Nephron progenitor cell (in vitro differentiated cells): ENCODE results near the gene ADD2.

Experiments
- DNase-seq: peaks from one replicate; pipeline ENCODE4 v3.0.0; 2021
- H3K27ac Mint-ChIP-seq: 2 replicates; pipeline ENCODE4 v1.8.0; 2021; ENCODE audit warnings: mild to moderate bottlenecking, moderate library complexity, mixed read lengths
- H3K27me3 Mint-ChIP-seq: 2 replicates; pipeline ENCODE4 v1.8.0; 2021; ENCODE audit warnings: mild to moderate bottlenecking, low read depth, mixed read lengths; ENCODE audit not compliant: poor library complexity
- H3K36me3 Mint-ChIP-seq: 2 replicates; pipeline ENCODE4 v1.8.0; 2021; ENCODE audit warnings: low read depth, mixed read lengths
- H3K4me1 Mint-ChIP-seq: 2 replicates; pipeline ENCODE4 v1.8.0; 2021; ENCODE audit warnings: mixed read lengths
- H3K4me3 Mint-ChIP-seq: 2 replicates; pipeline ENCODE4 v1.8.0; 2021; ENCODE audit warnings: mild to moderate bottlenecking, moderate library complexity, mixed read lengths
- H3K9me3 Mint-ChIP-seq: 2 replicates; pipeline ENCODE4 v1.8.0; 2021; ENCODE audit warnings: mild to moderate bottlenecking, moderate library complexity, mixed read lengths
- TF ChIP-seq, protein P1 (sequence below): fragments of 200-600 bp; sonication (generic); IDR thresholded peaks from 2 replicates; pipeline ENCODE4 v1.5.0; 2021; ENCODE audit warnings: antibody characterized with exemption

The ADD2 gene, protein sequence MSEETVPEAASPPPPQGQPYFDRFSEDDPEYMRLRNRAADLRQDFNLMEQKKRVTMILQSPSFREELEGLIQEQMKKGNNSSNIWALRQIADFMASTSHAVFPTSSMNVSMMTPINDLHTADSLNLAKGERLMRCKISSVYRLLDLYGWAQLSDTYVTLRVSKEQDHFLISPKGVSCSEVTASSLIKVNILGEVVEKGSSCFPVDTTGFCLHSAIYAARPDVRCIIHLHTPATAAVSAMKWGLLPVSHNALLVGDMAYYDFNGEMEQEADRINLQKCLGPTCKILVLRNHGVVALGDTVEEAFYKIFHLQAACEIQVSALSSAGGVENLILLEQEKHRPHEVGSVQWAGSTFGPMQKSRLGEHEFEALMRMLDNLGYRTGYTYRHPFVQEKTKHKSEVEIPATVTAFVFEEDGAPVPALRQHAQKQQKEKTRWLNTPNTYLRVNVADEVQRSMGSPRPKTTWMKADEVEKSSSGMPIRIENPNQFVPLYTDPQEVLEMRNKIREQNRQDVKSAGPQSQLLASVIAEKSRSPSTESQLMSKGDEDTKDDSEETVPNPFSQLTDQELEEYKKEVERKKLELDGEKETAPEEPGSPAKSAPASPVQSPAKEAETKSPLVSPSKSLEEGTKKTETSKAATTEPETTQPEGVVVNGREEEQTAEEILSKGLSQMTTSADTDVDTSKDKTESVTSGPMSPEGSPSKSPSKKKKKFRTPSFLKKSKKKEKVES

DNA sequence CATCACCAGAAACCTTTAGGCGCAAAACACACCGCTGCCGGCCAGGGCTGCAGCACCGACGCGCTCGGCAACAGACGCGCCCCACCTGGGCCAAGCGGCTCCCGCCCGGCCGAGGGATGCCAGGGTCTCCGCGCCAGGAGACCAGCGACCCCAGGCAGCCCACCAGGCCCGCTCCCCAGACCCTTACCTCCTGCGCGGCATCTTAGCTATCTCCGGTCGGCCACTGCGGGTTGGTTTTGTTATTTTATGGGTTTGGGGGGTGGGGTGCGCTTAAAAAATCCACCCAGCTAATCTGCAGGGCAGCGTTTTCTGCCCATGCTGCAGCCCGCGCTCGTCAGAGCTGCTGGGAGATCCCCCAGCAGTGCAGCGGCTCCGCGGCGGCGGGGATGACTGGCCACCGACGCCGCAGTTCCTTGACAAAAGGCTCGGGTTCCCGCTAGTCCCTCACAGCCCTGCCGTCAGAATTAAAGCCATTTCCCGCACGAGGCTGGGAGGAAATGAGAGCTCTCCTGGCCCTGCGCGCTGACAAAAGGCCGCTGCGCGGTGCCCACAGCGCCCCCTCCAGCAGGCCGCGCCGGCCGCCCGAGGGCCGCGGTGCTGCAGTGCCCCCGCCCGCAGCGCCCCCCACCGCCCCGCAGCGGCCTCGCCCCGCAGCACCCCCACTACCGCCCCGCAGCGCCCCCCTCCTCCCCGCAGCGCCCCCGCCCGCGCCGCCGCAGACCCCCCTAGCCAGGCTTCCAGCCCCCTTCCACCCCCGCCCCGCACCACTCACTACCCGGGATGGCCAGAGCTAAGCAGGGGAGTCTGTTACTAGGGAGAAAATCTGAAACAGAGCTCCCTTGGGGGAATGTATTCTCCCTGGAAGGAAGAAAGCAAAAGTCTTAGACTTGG lies at the start of gene ADD2:
Gene ADD2, minus strand, starts transcription at position 502 of the 891 bp plus-strand sequence. CDS start 61,792 bp downstream, outside the sequence.
- TF ChIP-seq, protein P1, sequence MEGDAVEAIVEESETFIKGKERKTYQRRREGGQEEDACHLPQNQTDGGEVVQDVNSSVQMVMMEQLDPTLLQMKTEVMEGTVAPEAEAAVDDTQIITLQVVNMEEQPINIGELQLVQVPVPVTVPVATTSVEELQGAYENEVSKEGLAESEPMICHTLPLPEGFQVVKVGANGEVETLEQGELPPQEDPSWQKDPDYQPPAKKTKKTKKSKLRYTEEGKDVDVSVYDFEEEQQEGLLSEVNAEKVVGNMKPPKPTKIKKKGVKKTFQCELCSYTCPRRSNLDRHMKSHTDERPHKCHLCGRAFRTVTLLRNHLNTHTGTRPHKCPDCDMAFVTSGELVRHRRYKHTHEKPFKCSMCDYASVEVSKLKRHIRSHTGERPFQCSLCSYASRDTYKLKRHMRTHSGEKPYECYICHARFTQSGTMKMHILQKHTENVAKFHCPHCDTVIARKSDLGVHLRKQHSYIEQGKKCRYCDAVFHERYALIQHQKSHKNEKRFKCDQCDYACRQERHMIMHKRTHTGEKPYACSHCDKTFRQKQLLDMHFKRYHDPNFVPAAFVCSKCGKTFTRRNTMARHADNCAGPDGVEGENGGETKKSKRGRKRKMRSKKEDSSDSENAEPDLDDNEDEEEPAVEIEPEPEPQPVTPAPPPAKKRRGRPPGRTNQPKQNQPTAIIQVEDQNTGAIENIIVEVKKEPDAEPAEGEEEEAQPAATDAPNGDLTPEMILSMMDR, result no peak
- no peaks in the 10 kb centered on the region for H3K9me3 Mint-ChIP-seq
- H3K4me3 Mint-ChIP-seq, result peak within 1 kb of the TSS; percentile 91
- H3K27me3 Mint-ChIP-seq, result peaks cover 28% of the 10 kb centered on the region
- H3K4me1 Mint-ChIP-seq, result peaks cover 28% of the 10 kb centered on the region
- peak; percentile 75 for DNase-seq
- H3K36me3 Mint-ChIP-seq, result no peaks in the 10 kb centered on the region
- H3K27ac Mint-ChIP-seq, result no peak within 1 kb of the TSS

DNA sequence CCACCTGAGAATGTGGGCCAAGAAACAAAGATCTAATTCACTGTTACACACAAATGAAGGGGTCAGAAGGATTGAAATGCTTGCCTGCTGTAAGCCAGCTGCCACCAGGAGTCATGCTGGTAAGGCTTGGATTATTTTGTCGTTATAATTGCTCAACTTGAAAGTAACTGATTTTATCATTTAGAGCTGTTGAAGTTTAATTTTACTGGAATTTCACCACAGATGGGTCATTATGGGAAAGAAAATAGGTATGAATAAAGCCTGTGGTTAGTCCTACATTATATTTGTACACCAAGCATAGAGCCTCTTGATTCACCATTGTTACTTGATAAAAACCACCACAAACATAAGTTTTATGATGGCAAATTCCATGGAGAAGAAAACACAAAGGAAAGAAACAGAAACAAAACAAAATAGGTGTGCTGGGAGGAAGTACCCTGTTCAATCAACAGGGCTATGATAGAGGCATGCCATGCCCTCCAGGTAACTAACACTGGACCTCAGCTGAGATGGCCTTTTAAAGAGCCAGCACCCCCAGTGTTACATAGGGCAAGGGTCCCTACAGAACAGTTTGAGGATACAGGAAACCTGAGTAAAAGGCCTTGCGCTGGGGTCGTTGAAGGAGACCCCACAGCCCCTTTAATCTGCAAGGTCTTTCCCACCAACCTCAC lies 49.4 kb upstream of the ADD2 start:
- DNase-seq, result no peak
- Mint-ChIP-seq H3K4me3 (no peak overlapping the region), H3K36me3 (no peaks in the 10 kb centered on the region), H3K27me3 (peaks cover 49% of the 10 kb centered on the region), H3K4me1 (no peaks in the 10 kb centered on the region), H3K27ac (no peak overlapping the region), H3K9me3 (no peaks in the 10 kb centered on the region)
- TF ChIP-seq, protein P1, result no peak

DNA sequence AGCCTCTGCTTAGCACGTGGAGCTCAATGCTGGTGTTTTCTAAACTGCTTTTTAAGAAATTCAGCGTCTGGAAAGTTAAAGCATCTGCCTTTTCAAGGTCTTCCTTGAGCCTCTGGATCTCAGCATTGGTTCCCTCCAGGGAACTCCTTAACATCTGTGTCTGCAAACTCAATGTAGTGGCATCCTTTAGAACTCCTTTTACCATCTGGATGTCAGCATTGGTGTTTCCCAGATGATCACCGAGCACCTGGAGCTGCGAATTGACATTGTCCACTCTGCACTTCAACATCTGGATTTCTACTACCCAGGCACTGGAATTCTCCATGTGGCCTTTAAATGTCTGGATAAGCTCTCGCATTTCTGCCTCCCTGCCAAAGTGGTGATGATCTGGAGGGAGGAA lies 48.7 kb upstream of the ADD2 start:
- Mint-ChIP-seq H3K27ac (no peak overlapping the region), H3K4me3 (no peak overlapping the region), H3K27me3 (peaks cover 56% of the 10 kb centered on the region), H3K9me3 (no peaks in the 10 kb centered on the region), H3K4me1 (no peaks in the 10 kb centered on the region), H3K36me3 (no peaks in the 10 kb centered on the region)
- no peak for DNase-seq
- TF ChIP-seq, protein P1, result no peak

DNA sequence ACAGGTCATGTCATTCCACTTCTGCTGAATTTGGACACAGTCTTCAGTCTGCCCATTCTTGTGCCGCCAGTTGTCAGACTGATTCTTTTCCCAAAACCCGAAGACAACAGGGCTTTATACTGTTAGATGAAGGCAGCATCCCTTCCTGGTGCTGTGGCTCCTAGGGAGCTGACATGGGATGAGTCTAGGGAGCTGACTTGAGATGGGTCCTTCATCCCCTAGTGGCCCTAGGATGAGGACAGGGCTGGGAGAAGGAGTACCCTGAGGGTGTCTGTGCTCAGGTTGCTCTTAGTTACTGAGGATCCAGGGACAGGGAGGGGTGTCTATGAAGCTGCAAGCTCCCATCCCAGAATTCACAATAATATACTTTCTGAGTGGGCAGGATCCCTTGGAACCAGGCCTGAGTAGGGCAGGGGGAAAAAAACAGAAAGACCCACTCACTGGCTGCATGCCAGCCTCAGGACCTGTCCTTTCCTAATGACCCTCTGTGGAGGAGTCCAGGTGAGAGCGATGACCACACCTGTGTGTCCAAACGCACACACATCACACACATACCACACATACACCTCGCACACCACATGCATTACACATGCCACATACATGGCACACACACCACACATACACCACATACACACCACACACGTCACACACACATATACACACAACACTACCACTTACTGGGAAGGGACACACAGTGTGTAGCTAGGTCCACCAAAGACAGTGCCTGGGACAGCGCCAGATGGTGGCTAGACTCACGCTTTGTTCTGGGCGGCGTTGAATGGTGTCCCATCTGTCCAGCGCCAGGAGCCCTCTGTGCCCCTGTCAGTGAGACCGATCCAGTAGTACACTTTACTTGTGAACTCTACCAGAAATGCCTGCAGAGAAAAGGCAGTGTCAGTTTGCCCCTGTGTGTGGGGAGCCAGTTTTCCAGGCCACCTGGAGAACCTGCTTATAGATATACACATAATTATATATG lies 41.3 kb upstream of the ADD2 start:
- Mint-ChIP-seq H3K27ac (no peak overlapping the region), H3K9me3 (no peaks in the 10 kb centered on the region), H3K4me3 (no peak overlapping the region), H3K36me3 (no peaks in the 10 kb centered on the region), H3K4me1 (peaks cover 6% of the 10 kb centered on the region), H3K27me3 (peaks cover 51% of the 10 kb centered on the region)
- no peak for DNase-seq
- TF ChIP-seq, protein P1, result no peak

DNA sequence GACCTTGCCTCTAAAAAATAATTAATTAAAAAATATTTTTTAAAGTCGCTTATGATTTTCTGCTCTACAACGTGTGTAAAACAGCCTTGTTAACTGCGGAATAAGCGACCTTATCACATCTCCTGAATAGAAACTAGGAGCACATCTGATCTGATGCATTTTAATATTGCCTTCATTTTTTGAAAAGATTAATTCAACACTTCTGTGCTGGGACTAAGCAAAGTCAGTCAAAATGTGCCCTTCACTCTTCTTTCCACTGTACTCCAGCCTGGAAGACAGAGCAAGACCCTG lies 39.8 kb upstream of the ADD2 start:
- Mint-ChIP-seq H3K4me1 (peaks cover 6% of the 10 kb centered on the region), H3K27ac (no peak overlapping the region), H3K4me3 (no peak overlapping the region), H3K9me3 (no peaks in the 10 kb centered on the region), H3K36me3 (no peaks in the 10 kb centered on the region), H3K27me3 (peaks cover 44% of the 10 kb centered on the region)
- DNase-seq, result no peak
- TF ChIP-seq, protein P1, result no peak
